ENCODE data around the gene SLC2A9. TPM values are rescaled to one million over a fixed set of nuclear protein-coding genes. Genes with fewer than 3 reads are reported as not detected.

SLC2A9 gene
- total and polyA plus RNA-seq, 2 of the 4 experiments (the other 2 are of a cell fraction), result 0.72 to 2.1 TPM

DNA sequence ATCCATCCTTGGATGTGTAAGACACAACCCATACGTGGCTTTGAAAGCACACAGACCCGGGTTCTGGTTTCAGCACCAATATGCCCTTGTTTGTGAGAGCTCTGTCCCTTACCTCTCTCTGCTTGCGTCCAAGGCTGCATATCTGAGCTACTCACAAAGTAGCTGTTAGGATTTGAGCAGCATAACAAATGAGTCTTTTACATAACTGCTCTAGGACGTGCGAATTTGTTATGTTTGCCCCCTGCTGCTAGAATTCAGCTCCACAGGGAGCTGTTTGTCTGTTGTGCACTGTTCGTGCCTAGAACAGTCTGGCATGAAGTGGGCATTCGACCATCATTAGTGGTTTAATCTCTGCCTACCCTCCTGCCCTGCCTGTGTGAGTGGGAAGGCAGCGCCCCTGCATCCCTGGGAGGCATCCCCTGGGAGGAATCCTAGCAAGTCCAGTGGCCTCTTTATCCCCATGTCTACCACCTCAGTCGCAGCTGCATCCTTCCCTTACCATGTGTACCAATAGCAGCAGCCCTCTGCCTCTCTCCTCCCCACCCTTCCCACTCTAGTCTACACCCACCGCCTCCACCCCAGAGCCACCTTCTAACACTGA lies 42.1 kb downstream of the SLC2A9 start:
- H3K27ac ChIP-seq (ENCODE audit: insufficient read depth, low read length), result no peak overlapping the region
- no peak overlapping the region for H3K4me2 ChIP-seq (ENCODE audit: low read depth, low read length)
- no peak overlapping the region for H4K91ac ChIP-seq (ENCODE audit: insufficient read depth, low read depth, low read length)
- no peak overlapping the region for H3K18ac ChIP-seq (ENCODE audit: low read depth, low read length)
- no peak overlapping the region for H2AFZ ChIP-seq (replicated peaks; ENCODE audit: low read length, poor library complexity)
- no peak overlapping the region for H2AK5ac ChIP-seq (ENCODE audit: low read depth, low read length)
- H2BK120ac ChIP-seq (ENCODE audit: low read depth, low read length), result no peak overlapping the region
- no peak overlapping the region for H3K4me3 ChIP-seq (ENCODE audit: insufficient read depth, low read depth, low read length)
- no peaks in the 10 kb centered on the region for H4K20me1 ChIP-seq (ENCODE audit: insufficient read depth, low read length)
- H2BK15ac ChIP-seq (ENCODE audit: low read depth, low read length), result no peak overlapping the region
- no peaks in the 10 kb centered on the region for H3K79me1 ChIP-seq (ENCODE audit: low read depth in 1 of 2, low read length in 2 of 2)
- DNase-seq, result no peak
- POLR2A ChIA-PET (ENCODE audit: unreplicated experiment), result interaction anchor here (0.5 kb wide), 1 partner anchor 110 kb away, joined by 8 read pairs; no protein-coding TSS in a partner anchor
- in situ Hi-C loops (cut with MboI; ENCODE audit: low sequenced_read_pairs), result no loop called here
- no peak overlapping the region for H3K56ac ChIP-seq (ENCODE audit: extremely low read depth, insufficient read depth, low read length)
- 26% methylated on average over 5 of the region's 10 CpGs; no CpG with 5 or more reads in 1 of the 2 experiments for WGBS, 2 experiments (ENCODE audit: extremely low coverage in 2 of 2, insufficient read length in 1 of 2)
- no peak overlapping the region for H2AK9ac ChIP-seq (replicated peaks; ENCODE audit: low read depth, low read length, poor library complexity)
- no peaks in the 10 kb centered on the region for H3K9me1 ChIP-seq (ENCODE audit: insufficient read depth, low read length)
- no peaks in the 10 kb centered on the region; the same call in 1 of the 2 replicates for H3K4me1 ChIP-seq (ENCODE audit: control insufficient read depth, insufficient read depth, low read length)
- no peak overlapping the region for H4K5ac ChIP-seq (ENCODE audit: low read depth, low read length)
- no peak for TF ChIP-seq BHLHE40 (IDR thresholded peaks at IDR 0.05; ENCODE audit: low read depth, low read length)
- no TSS peak for BruUV-seq (replicated peaks)
- no peak overlapping the region for H3K23ac ChIP-seq (ENCODE audit: low read depth, low read length)
- no peak overlapping the region for H3K9ac ChIP-seq (ENCODE audit: low read depth, low read length)
- H2BK20ac ChIP-seq (ENCODE audit: low read depth, low read length), result no peak overlapping the region
- dilution Hi-C loops (cut with HindIII; ENCODE audit: low sequenced_read_pairs, unreplicated experiment), result no loop called here
- CTCF ChIA-PET, result interaction anchor here (0.7 kb wide), 1 partner anchor 20 kb away, joined by 3 read pairs; no protein-coding TSS in a partner anchor
- no peaks in the 10 kb centered on the region for H3K9me3 ChIP-seq (ENCODE audit: control insufficient read depth, insufficient read depth, low read length)
- H2BK5ac ChIP-seq (ENCODE audit: low read depth, low read length, poor library complexity, severe bottlenecking), result no peak overlapping the region
- no peaks in the 10 kb centered on the region for H3K36me3 ChIP-seq (ENCODE audit: control insufficient read depth, insufficient read depth, low read length)
- no peak overlapping the region for H3K4ac ChIP-seq (ENCODE audit: low read depth, low read length)
- ATAC-seq (ENCODE audit: low read depth), result peak; percentile 63
- H3K27me3 ChIP-seq (ENCODE audit: control insufficient read depth, insufficient read depth, low read length), result no peaks in the 10 kb centered on the region; the same call in 1 of the 2 replicates
- intact Hi-C loops (cut with micrococcal nuclease), result no loop called here
- no peak overlapping the region for H4K8ac ChIP-seq (ENCODE audit: low read depth in 2 of 2, low read length in 2 of 2)
- H3K14ac ChIP-seq (replicated peaks; ENCODE audit: low read depth, low read length), result no peak overlapping the region
